ENCODE results near the gene TUFM. TPM values are rescaled to one million over a fixed set of nuclear protein-coding genes. Genes with fewer than 3 reads are reported as not detected.

Gene TUFM
- total and polyA plus RNA-seq, 2 of the 8 experiments (the other 6 are each of a cell fraction or from before 2014, with no cell fraction given) = 216 to 249 TPM

DNA sequence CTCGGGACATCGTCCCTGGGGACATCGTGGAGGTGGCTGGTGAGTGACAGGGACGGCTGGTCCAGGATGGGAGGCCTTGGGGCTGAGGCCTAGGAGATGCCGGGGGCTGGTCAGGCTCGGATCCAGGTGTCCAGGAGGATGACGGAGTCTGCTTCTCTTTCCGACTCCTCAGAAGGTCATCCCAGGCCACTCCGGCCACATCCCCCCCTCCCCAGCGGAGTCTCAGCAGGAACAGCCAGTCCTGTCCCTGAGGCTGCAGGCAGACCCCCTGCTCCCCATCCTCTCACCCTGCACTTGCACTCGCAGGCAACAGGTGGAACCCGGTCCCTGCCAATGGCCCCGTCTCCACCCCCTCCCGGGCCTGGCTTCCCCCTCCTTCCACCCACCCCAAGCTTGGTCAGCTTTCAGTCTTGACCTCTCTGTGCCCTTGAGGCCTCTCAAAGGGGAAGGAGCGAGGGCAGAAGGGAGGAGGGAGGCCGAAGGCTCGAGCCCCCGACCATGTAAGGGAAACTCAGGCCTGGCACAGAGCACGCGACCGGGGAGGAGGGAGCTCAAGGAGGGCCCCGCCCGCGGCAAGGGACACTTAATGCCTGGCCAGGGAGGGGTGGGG lies 36.5 kb upstream of the TUFM start:
- no peak overlapping the region for H2BK120ac ChIP-seq (replicated peaks; ENCODE audit: low read depth, low read length)
- no peaks in the 10 kb centered on the region for H3K9me3 ChIP-seq (ENCODE audit: insufficient read depth in 2 of 2, low read depth in 1 of 2, low read length in 1 of 2)
- no peaks in the 10 kb centered on the region for H4K20me1 ChIP-seq (replicated peaks in 1 of 2; ENCODE audit: control insufficient read depth in 1 of 2, insufficient read depth in 2 of 2, low read length in 2 of 2)
- H3K4me1 ChIP-seq (replicated peaks in 1 of 4; ENCODE audit: control insufficient read depth in 3 of 4, insufficient read depth in 4 of 4, low read length in 3 of 4) = peaks cover 0 to 29% (median 23%) of the 10 kb centered on the region in 4 experiments; a peak in 6 of 7 replicates
- peak overlapping the region; percentile 69; the same call in 1 of the 2 replicates for H2BK5ac ChIP-seq (ENCODE audit: low read depth, low read length)
- ChIA-PET POLR2A (ENCODE audit: partially characterized antibody) (interaction anchor here (0.5 to 2.2 kb wide), 13 partner anchors 10 to 91 kb away, joined by 3 to 12 read pairs (median 3); partner anchors contain the start of genes ATXN2L, NFATC2IP, SH2B1 and TUFM), CTCF (ENCODE audit: partially characterized antibody) (interaction anchor here (0.8 to 5.3 kb wide), 4 partner anchors 9 to 90 kb away, joined by 3 to 32 read pairs (median 8); no protein-coding TSS in a partner anchor)
- peaks cover 0 to 8% (median 7%) of the 10 kb centered on the region in 4 experiments; a peak in 2 of 7 replicates for H3K27me3 ChIP-seq (replicated peaks in 1 of 4; ENCODE audit: control insufficient read depth in 3 of 4, extremely low read depth in 1 of 4, insufficient read depth in 3 of 4, low read length in 3 of 4)
- peak overlapping the region; percentile 29; the same call in 1 of the 2 replicates for H2BK15ac ChIP-seq (ENCODE audit: low read length)
- peaks cover 13% of the 10 kb centered on the region for H3K23me2 ChIP-seq (ENCODE audit: low read depth, low read length)
- H3K4me2 ChIP-seq (ENCODE audit: insufficient read depth in 1 of 2, low read depth in 2 of 2, low read length in 2 of 2) = peak overlapping the region; percentile 4 to 45; a peak in 1 of 4 replicates
- 74% methylated on average over 13 of the region's 24 CpGs; no CpG with 5 or more reads in 1 of the 2 experiments for WGBS, 2 experiments (ENCODE audit: extremely low coverage in 1 of 2, insufficient coverage in 1 of 2, insufficient read length in 1 of 2, insufficient replicate concordance in 2 of 2, low coverage in 1 of 2, low lambda C conversion rate in 2 of 2, missing lambda C conversion rate in 1 of 2)
- H3K9ac ChIP-seq (replicated peaks in 1 of 4; ENCODE audit: extremely low read depth in 1 of 4, low read depth in 3 of 4, low read length in 3 of 4) = no peak overlapping the region; a peak in 2 of 7 replicates
- H2AK5ac ChIP-seq (ENCODE audit: low read depth, low read length) = no peak overlapping the region
- peak overlapping the region; percentile 45; the same call in 1 of the 2 replicates for H2BK12ac ChIP-seq (ENCODE audit: low read depth, low read length)
- no peak for DNase-seq (ENCODE audit: low read depth in 1 of 2, low spot score in 2 of 2)
- no peak overlapping the region for H3K14ac ChIP-seq (ENCODE audit: insufficient read length)
- peak overlapping the region; percentile 7 for H3K18ac ChIP-seq (ENCODE audit: extremely low read depth, low read length)
- TF ChIP-seq MAX (IDR thresholded peaks at IDR 0.05) (peak; percentile 32; the same call in 1 of the 2 replicates), RAD21 (IDR thresholded peaks at IDR 0.05 in 1 of 2, conservative IDR thresholded peaks at IDR 0.05 in 1 of 2; ENCODE audit: low read depth in 2 of 2, low read length in 2 of 2) (peak; percentile 57 to 65; a peak in 3 of 4 replicates), CEBPB (IDR thresholded peaks at IDR 0.05; ENCODE audit: low read depth, low read length) (no peak)
- TF ChIP-seq, protein P1, sequence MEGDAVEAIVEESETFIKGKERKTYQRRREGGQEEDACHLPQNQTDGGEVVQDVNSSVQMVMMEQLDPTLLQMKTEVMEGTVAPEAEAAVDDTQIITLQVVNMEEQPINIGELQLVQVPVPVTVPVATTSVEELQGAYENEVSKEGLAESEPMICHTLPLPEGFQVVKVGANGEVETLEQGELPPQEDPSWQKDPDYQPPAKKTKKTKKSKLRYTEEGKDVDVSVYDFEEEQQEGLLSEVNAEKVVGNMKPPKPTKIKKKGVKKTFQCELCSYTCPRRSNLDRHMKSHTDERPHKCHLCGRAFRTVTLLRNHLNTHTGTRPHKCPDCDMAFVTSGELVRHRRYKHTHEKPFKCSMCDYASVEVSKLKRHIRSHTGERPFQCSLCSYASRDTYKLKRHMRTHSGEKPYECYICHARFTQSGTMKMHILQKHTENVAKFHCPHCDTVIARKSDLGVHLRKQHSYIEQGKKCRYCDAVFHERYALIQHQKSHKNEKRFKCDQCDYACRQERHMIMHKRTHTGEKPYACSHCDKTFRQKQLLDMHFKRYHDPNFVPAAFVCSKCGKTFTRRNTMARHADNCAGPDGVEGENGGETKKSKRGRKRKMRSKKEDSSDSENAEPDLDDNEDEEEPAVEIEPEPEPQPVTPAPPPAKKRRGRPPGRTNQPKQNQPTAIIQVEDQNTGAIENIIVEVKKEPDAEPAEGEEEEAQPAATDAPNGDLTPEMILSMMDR (IDR thresholded peaks at IDR 0.05; ENCODE audit: control extremely low read depth in 1 of 3, insufficient read depth in 1 of 3, low read depth in 1 of 3, low read length in 3 of 3) = peak; percentile 33 to 53 (median 45)
- H3K4ac ChIP-seq (replicated peaks; ENCODE audit: insufficient read length, low read depth, low read length) = no peak overlapping the region
- H3K23ac ChIP-seq (ENCODE audit: insufficient read length) = no peak overlapping the region
- H2BK20ac ChIP-seq (ENCODE audit: low read length) = 0 out of 2 replicates have a peak overlapping the region, but pooled peaks have one; percentile 86
- H4K91ac ChIP-seq (replicated peaks; ENCODE audit: insufficient read length, low read length) = peak overlapping the region; percentile 72
- H3K27ac ChIP-seq (ENCODE audit: low read depth, low read length) = no peak overlapping the region
- no peak overlapping the region for H4K5ac ChIP-seq (ENCODE audit: insufficient read length, low read depth, low read length)
- H3K79me2 ChIP-seq (ENCODE audit: control insufficient read depth in 1 of 2, insufficient read depth in 2 of 2, low read length in 2 of 2) = no peaks in the 10 kb centered on the region
- FAIRE-seq = no peak
- no peak overlapping the region for H3K4me3 ChIP-seq (ENCODE audit: extremely low read depth in 1 of 4, insufficient read depth in 2 of 4, low read depth in 3 of 4, low read length in 4 of 4)
- H3K36me3 ChIP-seq (ENCODE audit: control insufficient read depth in 2 of 4, insufficient read depth in 4 of 4, low read length in 3 of 4) = no peaks in the 10 kb centered on the region
- H3K79me1 ChIP-seq (ENCODE audit: low read depth, low read length) = no peaks in the 10 kb centered on the region; the same call in none of the 2 replicates
- H4K8ac ChIP-seq (ENCODE audit: extremely low read depth, insufficient read depth, low read length) = peak overlapping the region; percentile 19
- no peak overlapping the region for H3K56ac ChIP-seq (replicated peaks; ENCODE audit: insufficient read length, low read depth, low read length)
- H2AFZ ChIP-seq (ENCODE audit: low read length) = no peak overlapping the region

All from H1 (cell line).